HCT116 (cell line): ENCODE data around the gene GRID2IP. TPM values are rescaled to one million over a fixed set of nuclear protein-coding genes. Genes with fewer than 3 reads are reported as not detected.

Source experiments
- ATAC-seq: fragments of 200-7000 bp; cut with Tn5 transposase; 2 replicates; pipeline ENCODE4 v1.9.1; 2020; ENCODE audit warnings: mild to moderate bottlenecking, moderate library complexity
- BruUV-seq: library from RNA; stranded (reverse); fragments of 400-500 nt; replicated peaks from 2 replicates; lab custom pipeline; 2021; lab: Mats Ljungman, UMichigan
- CTCF ChIA-PET: fragments of 300-600 bp; sonication (Branson Sonifier 250); formaldehyde crosslinking; loops from one replicate; lab custom pipeline; 2021; ENCODE audit warnings: antibody characterized with exemption; lab: Charles Lee
- POLR2A ChIA-PET: fragments of 300-600, 350-600 bp; sonication (Branson Sonifier 250); formaldehyde crosslinking; loops from one replicate; lab custom pipeline; 2021; ENCODE audit warnings: antibody characterized with exemption; lab: Charles Lee
- RAD21 ChIA-PET, 2 experiments: fragments of 300-600 bp; sonication (Branson Sonifier 250); formaldehyde crosslinking; loops; one replicate each; lab custom pipeline; 2023; ENCODE audit warnings: low total read pairs in 2 of 2; ENCODE audit not compliant: uncharacterized antibody in 2 of 2, unreplicated experiment in 2 of 2, low non-redundant PET in 1 of 2; lab: Charles Lee
- DNase-seq: peaks from one replicate; pipeline ENCODE4 v3.0.0-alpha.2; 2010; ENCODE audit warnings: low read depth, low spot score
- H2AFZ ChIP-seq: fragments of 200-600 bp; shearing (Covaris generic), sonication (generic); 2 replicates; pipeline ENCODE4 v1.6.1; 2017; ENCODE audit warnings: low read depth, mixed run types, mixed read lengths, antibody characterized with exemption, low read length; ENCODE audit not compliant: poor library complexity, severe bottlenecking
- H3K27ac ChIP-seq: 2 replicates; pipeline ENCODE4 v1.5.1; 2012; ENCODE audit warnings: low read depth, low read length
- H3K27me3 ChIP-seq: fragments of 200-600 bp; sonication (generic); 2 replicates; pipeline ENCODE4 v1.6.1; 2016; ENCODE audit warnings: mixed run types, low read length, mixed read lengths; ENCODE audit not compliant: insufficient read depth
- H3K36me3 ChIP-seq, 2 experiments: fragments of 200-500 bp in 1 of 2; fragments of 200-600 bp in 1 of 2; sonication (Bioruptor generic) in 1 of 2; sonication (generic) in 1 of 2; 2 replicates each; pipeline versions ENCODE4 v1.5.1 to v1.6.1; 2014 to 2016; ENCODE audit warnings: low read length in 2 of 2, inconsistent platforms in 1 of 2, mixed read lengths in 1 of 2, mixed run types in 1 of 2; ENCODE audit not compliant: insufficient read depth in 2 of 2, control insufficient read depth in 1 of 2
- H3K4me1 ChIP-seq, 2 experiments: fragments of 200-600 bp in 1 of 2; sonication (generic) in 1 of 2; 2 replicates each; pipeline versions ENCODE4 v1.5.1 to v1.6.1; 2012 to 2017; ENCODE audit warnings: low read length in 2 of 2, inconsistent platforms in 1 of 2, mild to moderate bottlenecking in 1 of 2, mixed read lengths in 1 of 2, mixed run types in 1 of 2, moderate library complexity in 1 of 2; ENCODE audit not compliant: insufficient read depth in 2 of 2, control insufficient read depth in 1 of 2
- H3K4me2 ChIP-seq: fragments of 200-600 bp; sonication (generic); 2 replicates; pipeline ENCODE4 v1.6.1; 2017; ENCODE audit warnings: mixed run types, low read length, mixed read lengths
- H3K4me3 ChIP-seq, 2 experiments: fragments of 200-600 bp in 1 of 2; sonication (generic) in 1 of 2; replicated peaks in 1 of 2; 2 replicates each; pipeline ENCODE4 v1.5.1; 2011 to 2016; ENCODE audit warnings: low read length in 2 of 2, control low read depth in 1 of 2, low read depth in 1 of 2, mild to moderate bottlenecking in 1 of 2, mixed read lengths in 1 of 2, mixed run types in 1 of 2
- H3K79me2 ChIP-seq: fragments of 200-600 bp; sonication (generic); 2 replicates; pipeline ENCODE4 v1.6.1; 2017; ENCODE audit warnings: mild to moderate bottlenecking, mixed run types, low read length, moderate library complexity, mixed read lengths; ENCODE audit not compliant: insufficient read depth
- H3K9ac ChIP-seq: fragments of 200-600 bp; sonication (generic); 2 replicates; pipeline ENCODE4 v1.6.1; 2016; ENCODE audit warnings: low read length, mixed read lengths
- H3K9me2 ChIP-seq: fragments of 200-600 bp; sonication (generic), shearing (Covaris generic); 2 replicates; pipeline ENCODE4 v1.6.1; 2017; ENCODE audit warnings: mixed run types, mild to moderate bottlenecking, moderate library complexity; ENCODE audit not compliant: insufficient read depth
- H3K9me3 ChIP-seq, 2 experiments: fragments of 200-500 bp in 1 of 2; fragments of 200-600 bp in 1 of 2; sonication (Bioruptor generic) in 1 of 2; sonication (generic) in 1 of 2; 2 replicates each; pipeline ENCODE4 v1.6.1; 2014 to 2017; ENCODE audit warnings: low read length in 2 of 2, mixed read lengths in 2 of 2, inconsistent platforms in 1 of 2, low read depth in 1 of 2, mild to moderate bottlenecking in 1 of 2, mixed run types in 1 of 2, moderate library complexity in 1 of 2; ENCODE audit not compliant: control insufficient read depth in 1 of 2, insufficient read depth in 1 of 2
- H4K20me1 ChIP-seq: fragments of 200-600 bp; sonication (generic), shearing (Covaris generic); 2 replicates; pipeline ENCODE4 v1.6.1; 2017; ENCODE audit warnings: mixed run types, mild to moderate bottlenecking, moderate library complexity; ENCODE audit not compliant: insufficient read depth
- CBX3 ChIP-seq: IDR thresholded peaks from 2 replicates; pipeline ENCODE4 v1.6.1; 2012; ENCODE audit warnings: low read depth
- CTCF ChIP-seq, 3 experiments: fragments of 200-600 bp in 1 of 3; sonication (generic) in 1 of 3; IDR thresholded peaks in 2 of 3; conservative IDR thresholded peaks in 1 of 3; 2 replicates each; pipeline ENCODE4 v1.5.1; 2012 to 2017; ENCODE audit warnings: low read depth in 2 of 3, low read length in 2 of 3, antibody characterized with exemption in 1 of 3, borderline replicate concordance in 1 of 3, control low read depth in 1 of 3, mild to moderate bottlenecking in 1 of 3, mixed read lengths in 1 of 3, mixed run types in 1 of 3, moderate library complexity in 1 of 3; ENCODE audit not compliant: insufficient read depth in 1 of 3
- EGR1 ChIP-seq: IDR thresholded peaks from 2 replicates; pipeline ENCODE4 v1.6.1; 2012; ENCODE audit warnings: low read depth
- JUND ChIP-seq: IDR thresholded peaks from 2 replicates; pipeline ENCODE4 v1.6.1; 2012
- RAD21 ChIP-seq: IDR thresholded peaks from 2 replicates; pipeline ENCODE4 v1.6.1; 2012; ENCODE audit warnings: low read depth, mild to moderate bottlenecking
- SP1 ChIP-seq: IDR thresholded peaks from 2 replicates; pipeline ENCODE4 v1.6.1; 2012; ENCODE audit warnings: low read depth
- intact Hi-C: fragments of 100-400 bp; cut with micrococcal nuclease; formaldehyde crosslinking; loops from 2 replicates; pipeline ENCODE4 v1.10.0; 2022
- total RNA-seq: library from RNA; stranded (reverse); gene quantifications from one replicate; pipeline ENCODE4 v1.2.1, GENCODE V29; 2021; ENCODE audit not compliant: unreplicated experiment

GRID2IP gene
- total RNA-seq, 1 experiment from 2014 or later = 3.2 TPM

- POLR2A ChIA-PET = no interaction called here
- BruUV-seq = no TSS peak
Measured at GRCh38 chr7:6553448-6554044, 2.3 kb upstream of the GRID2IP start.

GRCh38 chr7:6547400-6547799 is 3.9 kb downstream of the GRID2IP start:
- Histone ChIP-seq H3K9me2 (no peaks in the 10 kb centered on the region), H3K9ac (no peak overlapping the region), H3K4me3 (no peak overlapping the region), H3K9me3 (no peaks in the 10 kb centered on the region), H3K4me1 (peaks cover 0 to 4% of the 10 kb centered on the region in 2 experiments; a peak in 1 of 4 replicates), H3K27ac (no peak overlapping the region), H3K79me2 (no peaks in the 10 kb centered on the region), H3K27me3 (no peaks in the 10 kb centered on the region), H3K4me2 (no peak overlapping the region), H3K36me3 (no peaks in the 10 kb centered on the region), H2AFZ (no peak overlapping the region), H4K20me1 (no peaks in the 10 kb centered on the region)
- ChIA-PET CTCF (interaction anchor here (0.7 to 3.4 kb wide), 3 partner anchors 8 to 12 kb away, joined by 3 to 11 read pairs (median 3); no protein-coding TSS in a partner anchor), RAD21 (no interaction called here), POLR2A (interaction anchor here (1.2 kb wide), 1 partner anchor 12 kb away, joined by 3 read pairs; no protein-coding TSS in a partner anchor)
- DNase-seq (no peak), ATAC-seq (no peak)
- no TSS peak for BruUV-seq
- intact Hi-C loops = no loop called here
- no peak for TF ChIP-seq JUND
- TF ChIP-seq EGR1 = no peak
- no peak for TF ChIP-seq SP1
- TF ChIP-seq RAD21 = no peak

More at GRCh38 chr7:6553448-6554044, 2.3 kb upstream of the GRID2IP start:
- Histone ChIP-seq H3K27ac (no peak overlapping the region), H3K9me3 (no peaks in the 10 kb centered on the region), H3K4me1 (peaks cover 0 to 4% of the 10 kb centered on the region in 2 experiments; a peak in 1 of 4 replicates), H3K4me3 (no peak overlapping the region), H3K9me2 (no peaks in the 10 kb centered on the region), H3K9ac (no peak overlapping the region), H2AFZ (no peak overlapping the region), H3K27me3 (no peaks in the 10 kb centered on the region), H4K20me1 (no peaks in the 10 kb centered on the region), H3K79me2 (no peaks in the 10 kb centered on the region), H3K4me2 (no peak overlapping the region), H3K36me3 (no peaks in the 10 kb centered on the region)
- no peak for DNase-seq
- intact Hi-C loops = no loop called here
- ChIA-PET RAD21 (no interaction called here), CTCF (no interaction called here)
- TF ChIP-seq CBX3 = no peak
- peak in 2 of 3 experiments; percentile 48 to 57; a peak in 4 of 6 replicates for TF ChIP-seq CTCF (IDR thresholded peaks at IDR 0.05 in 2 of 3, conservative IDR thresholded peaks at IDR 0.05 in 1 of 3; ENCODE audit: borderline replicate concordance in 1 of 3, insufficient read depth in 1 of 3, low read depth in 2 of 3, low read length in 2 of 3)
- peak; percentile 62 for ATAC-seq
